GM18499 (cell line): ENCODE measurements around the gene RNASE12.
"Not testable (repeated sequence)": the region's sequence is repeated elsewhere in the genome, so short reads cannot be mapped to it uniquely, and the experiment has no call there.

Experiments used
- ATAC-seq: cut with Tn5 transposase; IDR thresholded peaks from one replicate; pipeline ENCODE4 v1.9.1; 2021; ENCODE audit warnings: moderate number of reproducible peaks; ENCODE audit not compliant: insufficient read depth, unreplicated experiment

RNASE12 gene

DNA sequence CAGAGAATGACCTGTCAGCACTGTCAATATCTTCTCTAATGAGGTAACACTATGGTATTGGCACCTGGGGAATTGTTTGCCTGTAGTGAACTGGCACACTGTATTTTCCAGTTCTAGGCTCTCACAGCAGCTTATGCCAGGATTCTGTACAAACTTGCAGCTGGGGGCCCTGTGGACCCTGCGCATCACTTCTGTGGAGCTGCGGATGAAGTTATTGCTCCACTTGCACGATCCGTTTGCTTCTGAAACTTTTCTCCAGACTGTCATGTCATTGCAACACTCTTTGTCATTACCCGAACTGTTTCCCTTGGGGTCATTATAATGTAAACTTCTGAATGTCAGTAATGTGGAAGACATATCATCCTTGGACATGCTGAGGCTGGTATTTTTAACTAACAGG lies 7.3 kb downstream of the RNASE12 start:
- no peak for ATAC-seq

DNA sequence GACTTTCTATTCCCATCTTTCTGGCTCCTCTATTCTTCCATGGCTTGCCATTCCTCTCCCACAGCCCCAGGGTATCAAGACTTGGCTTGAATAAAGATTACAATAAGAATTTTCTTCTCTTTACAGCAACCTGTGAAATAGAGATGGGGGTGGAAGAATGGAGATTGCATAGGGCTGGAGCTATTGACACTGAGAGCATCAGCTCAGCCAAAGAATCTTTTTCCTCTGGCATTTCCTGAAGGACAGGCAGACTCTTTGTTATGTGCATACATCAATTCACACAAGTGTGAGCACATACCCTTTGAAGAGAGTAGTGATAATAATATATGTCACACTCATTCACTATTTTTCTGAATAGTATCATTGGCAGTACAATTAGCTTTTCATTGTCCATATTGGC lies 8.0 kb downstream of the RNASE12 start:
- ATAC-seq: no peak

DNA sequence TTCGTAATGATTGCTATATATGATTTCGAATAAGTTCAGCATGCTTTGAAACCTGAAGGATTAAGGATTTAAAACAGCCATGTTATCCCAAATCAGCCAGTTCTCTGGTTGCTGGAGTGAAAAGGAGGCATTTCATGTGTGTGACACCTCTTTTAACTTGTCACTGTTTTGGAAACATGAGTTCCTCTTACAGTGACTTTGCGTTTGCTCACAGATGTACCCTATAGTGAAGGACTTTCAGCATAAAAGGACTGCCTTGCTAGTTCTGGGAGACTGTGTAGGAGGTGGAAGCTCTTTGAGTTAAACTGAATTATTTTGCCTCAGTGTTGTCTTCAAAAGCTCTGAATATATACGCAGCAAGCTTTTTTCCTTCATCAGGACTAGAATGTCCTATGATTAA lies 10.9 kb downstream of the RNASE12 start:
- no peak for ATAC-seq

DNA sequence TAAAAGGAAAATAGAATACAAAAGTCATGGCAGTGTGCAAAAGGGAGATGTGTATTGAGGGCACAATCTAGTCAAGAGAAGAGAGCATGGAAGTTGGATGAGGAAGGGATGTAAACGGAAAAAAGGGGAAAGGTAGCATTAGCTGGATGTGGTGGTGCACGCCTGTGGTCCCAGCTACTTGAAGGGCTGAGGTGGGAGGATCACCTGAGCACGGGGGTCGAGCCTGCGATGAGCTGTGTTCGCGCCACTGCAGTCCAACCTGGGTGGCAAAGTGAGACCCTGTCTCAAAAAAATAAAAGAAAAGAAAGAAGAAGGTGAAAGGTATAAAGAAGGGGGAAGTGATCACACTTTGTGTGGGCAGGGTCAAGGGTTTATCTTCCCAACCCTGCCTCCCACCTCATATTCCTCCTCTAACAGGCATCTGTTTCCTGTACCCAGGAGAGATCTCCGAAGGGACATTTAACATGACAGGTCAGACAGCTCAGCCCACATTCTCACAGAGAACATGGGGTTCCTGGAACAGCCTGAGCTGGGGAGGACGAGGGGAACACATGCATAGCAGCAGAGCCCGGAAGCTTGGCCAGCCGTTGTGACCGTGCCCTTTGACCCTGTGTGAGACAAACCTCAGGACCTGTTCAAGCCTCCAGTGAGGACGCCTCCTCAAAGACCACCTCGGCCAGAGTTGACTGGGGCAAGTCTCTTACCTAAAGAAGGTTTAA lies 12.2 kb downstream of the RNASE12 start:
- ATAC-seq: no peak

DNA sequence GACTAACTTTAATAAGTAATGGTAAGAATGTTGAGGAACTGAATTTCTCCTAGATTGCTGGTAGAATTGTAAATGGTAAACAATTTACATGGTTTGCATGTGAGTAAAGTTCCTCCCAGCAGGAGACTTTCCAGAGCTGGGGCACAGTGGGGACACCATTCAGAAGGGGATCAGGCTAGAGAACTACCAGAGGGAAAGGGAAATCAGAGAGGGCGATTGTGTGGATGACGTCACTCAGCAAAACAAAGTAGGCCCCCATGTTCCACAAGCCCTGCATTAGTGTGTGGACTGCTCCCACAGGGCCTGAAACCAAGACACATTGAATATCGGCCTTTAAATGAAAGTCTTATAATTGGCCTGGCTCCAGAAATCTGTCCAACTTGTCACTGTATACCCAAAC lies 12.9 kb downstream of the RNASE12 start:
- ATAC-seq: no peak

- ATAC-seq: not testable (repeated sequence)
These were observed 18.7 kb downstream of the RNASE12 start for GRCh38 chr14:20572382-20572990.

GRCh38 chr14:20570720-20571119 lies 20.5 kb downstream of the RNASE12 start:
- ATAC-seq: not testable (repeated sequence)

GRCh38 chr14:20569865-20570264 lies 21.3 kb downstream of the RNASE12 start:
- not testable (repeated sequence) for ATAC-seq

- no peak for ATAC-seq
These were observed 22.1 kb downstream of the RNASE12 start for GRCh38 chr14:20569066-20569465.

GRCh38 chr14:20568393-20568792 lies 22.8 kb downstream of the RNASE12 start:
- ATAC-seq: no peak

DNA sequence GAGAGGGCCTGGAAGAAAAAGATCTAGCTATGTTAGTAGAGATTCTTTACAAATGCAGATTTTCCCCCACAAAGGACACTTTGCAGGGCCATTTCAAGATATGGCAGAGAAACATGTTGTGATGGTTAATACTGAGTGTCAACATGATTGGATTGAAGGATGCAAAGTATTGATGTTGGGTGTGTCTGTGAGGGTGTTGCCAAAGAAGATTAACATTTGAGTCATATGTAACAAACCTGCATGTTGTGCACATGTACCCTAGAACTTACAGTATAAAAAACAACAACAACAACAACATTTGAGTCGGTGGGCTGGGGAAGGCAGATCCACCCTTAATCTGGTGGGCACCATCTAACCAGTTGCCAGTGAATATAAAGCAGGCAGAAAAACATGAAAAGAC lies 24.0 kb downstream of the RNASE12 start:
- not testable (repeated sequence) for ATAC-seq

GRCh38 chr14:20564501-20564997 lies 26.6 kb downstream of the RNASE12 start:
- no peak for ATAC-seq

GRCh38 chr14:20563971-20564370 lies 27.2 kb downstream of the RNASE12 start:
- no peak for ATAC-seq

- ATAC-seq: no peak
These were observed 30.2 kb downstream of the RNASE12 start, which contains the start of gene RNASE9 for GRCh38 chr14:20560961-20561360. Gene RNASE9 (minus strand): TSS chr14:20561047.

GRCh38 chr14:20559461-20559904 lies 31.7 kb downstream of the RNASE12 start:
- no peak for ATAC-seq

- ATAC-seq: no peak
These were observed 34.0 kb downstream of the RNASE12 start for GRCh38 chr14:20557212-20557542.

GRCh38 chr14:20556500-20557211 lies 34.5 kb downstream of the RNASE12 start:
- no peak for ATAC-seq

GRCh38 chr14:20555845-20556244 lies 35.3 kb downstream of the RNASE12 start:
- no peak for ATAC-seq

- ATAC-seq: no peak
These were observed 38.2 kb downstream of the RNASE12 start for GRCh38 chr14:20553024-20553423.

DNA sequence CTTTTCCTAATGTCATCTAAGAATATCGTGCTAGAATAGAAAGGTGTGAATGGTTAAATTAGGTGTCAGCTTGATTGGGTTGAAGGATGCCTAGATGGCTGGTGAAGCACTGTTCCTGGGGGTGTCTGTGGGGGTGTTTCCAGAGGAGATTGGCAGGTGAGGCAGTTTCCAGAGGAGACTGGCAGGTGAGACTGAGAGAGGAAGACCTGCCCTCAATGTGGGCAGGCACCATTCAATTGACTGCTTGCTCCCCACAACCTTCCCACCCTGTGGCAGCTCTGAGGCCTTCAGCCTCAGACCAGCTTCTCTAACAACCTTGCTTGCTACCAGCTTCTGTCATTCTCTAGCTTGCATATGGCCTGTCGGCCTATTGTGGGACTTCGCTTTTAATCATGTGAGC lies 39.6 kb downstream of the RNASE12 start:
- no peak for ATAC-seq

- ATAC-seq: no peak
These were observed 40.2 kb downstream of the RNASE12 start for GRCh38 chr14:20550926-20551325.
